SK-N-SH treated with all-trans-retinoic acid at 6 μM for 48 hours (cell line): Measurements from ENCODE around the gene LRRC28.

Experiments used
- ARNTL ChIP-seq: fragments of 450-650 bp; formaldehyde crosslinking; IDR thresholded peaks from 2 replicates; pipeline ENCODE4 v1.5.0; 2020; ENCODE audit warnings: low read depth, mild to moderate bottlenecking, moderate library complexity, borderline replicate concordance
- PPARA ChIP-seq: fragments of 250-450 bp; sonication (Bioruptor Pico); IDR thresholded peaks from 2 replicates; pipeline ENCODE4 v1.5.0; 2020; ENCODE audit warnings: mild to moderate bottlenecking, borderline replicate concordance
- RARB ChIP-seq: fragments of 250-450 bp; sonication (Bioruptor Pico); IDR thresholded peaks from 2 replicates; pipeline ENCODE4 v1.8.0; 2021; ENCODE audit warnings: mild to moderate bottlenecking, moderate library complexity
- TOX ChIP-seq: fragments of 250-450 bp; sonication (Bioruptor Pico); IDR thresholded peaks from 2 replicates; pipeline ENCODE4 v1.8.0; 2021; ENCODE audit warnings: mild to moderate bottlenecking, moderate library complexity, borderline replicate concordance
- ZFP30 ChIP-seq: fragments of 450-650 bp; formaldehyde crosslinking; IDR thresholded peaks from 2 replicates; pipeline ENCODE4 v1.5.0; 2022; ENCODE audit warnings: mild to moderate bottlenecking, moderate library complexity
- ZNF8 ChIP-seq: fragments of 450-650 bp; formaldehyde crosslinking; IDR thresholded peaks from 2 replicates; pipeline ENCODE4 v1.5.0; 2020; ENCODE audit warnings: mild to moderate bottlenecking, moderate library complexity
- TF ChIP-seq, protein P1 (sequence below): fragments of 250-450 bp; sonication (Bioruptor Pico); IDR thresholded peaks from 2 replicates; pipeline ENCODE4 v1.8.0; 2020; ENCODE audit warnings: mild to moderate bottlenecking, moderate library complexity, borderline replicate concordance
- TF ChIP-seq, protein P2 (sequence below): fragments of 250-450 bp; sonication (Bioruptor Pico); IDR thresholded peaks from 2 replicates; pipeline ENCODE4 v1.5.1; 2020; ENCODE audit warnings: low read depth, mild to moderate bottlenecking, moderate library complexity

DNA sequence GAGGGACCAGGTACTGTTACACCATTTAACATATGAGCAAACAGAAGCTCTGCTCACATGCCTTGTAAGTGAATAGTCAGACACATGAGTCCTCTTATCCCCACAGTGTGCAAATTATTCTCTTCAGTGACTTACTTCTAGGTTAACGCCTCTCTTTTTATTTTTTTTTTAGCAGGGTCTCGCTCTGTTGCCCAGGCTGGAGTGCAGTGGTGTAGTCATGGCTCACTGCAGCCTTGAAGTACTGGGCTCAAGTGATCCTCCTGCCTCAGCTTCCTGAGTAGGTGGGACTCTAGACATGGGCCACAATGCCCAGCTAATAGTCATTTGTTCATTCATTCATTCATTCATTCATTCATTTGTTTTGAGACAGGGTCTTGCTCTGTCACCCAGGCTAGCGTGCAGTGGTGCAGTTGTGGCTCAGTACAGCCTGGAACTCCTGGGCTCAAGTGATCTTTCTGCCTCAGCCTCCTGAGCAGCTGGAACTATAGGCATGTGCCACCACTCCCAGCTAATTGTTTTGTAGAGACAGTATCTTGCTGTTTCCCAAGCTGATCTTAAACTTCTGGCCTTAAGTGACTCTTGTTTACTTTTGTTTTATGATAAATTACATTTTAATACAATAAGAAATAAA, 94.7 kb downstream of the LRRC28 start:
- no peak for TF ChIP-seq ARNTL (CRISPR knock-in tag)
- TF ChIP-seq RARB (CRISPR knock-in tag) = no peak
- TF ChIP-seq, protein P1, sequence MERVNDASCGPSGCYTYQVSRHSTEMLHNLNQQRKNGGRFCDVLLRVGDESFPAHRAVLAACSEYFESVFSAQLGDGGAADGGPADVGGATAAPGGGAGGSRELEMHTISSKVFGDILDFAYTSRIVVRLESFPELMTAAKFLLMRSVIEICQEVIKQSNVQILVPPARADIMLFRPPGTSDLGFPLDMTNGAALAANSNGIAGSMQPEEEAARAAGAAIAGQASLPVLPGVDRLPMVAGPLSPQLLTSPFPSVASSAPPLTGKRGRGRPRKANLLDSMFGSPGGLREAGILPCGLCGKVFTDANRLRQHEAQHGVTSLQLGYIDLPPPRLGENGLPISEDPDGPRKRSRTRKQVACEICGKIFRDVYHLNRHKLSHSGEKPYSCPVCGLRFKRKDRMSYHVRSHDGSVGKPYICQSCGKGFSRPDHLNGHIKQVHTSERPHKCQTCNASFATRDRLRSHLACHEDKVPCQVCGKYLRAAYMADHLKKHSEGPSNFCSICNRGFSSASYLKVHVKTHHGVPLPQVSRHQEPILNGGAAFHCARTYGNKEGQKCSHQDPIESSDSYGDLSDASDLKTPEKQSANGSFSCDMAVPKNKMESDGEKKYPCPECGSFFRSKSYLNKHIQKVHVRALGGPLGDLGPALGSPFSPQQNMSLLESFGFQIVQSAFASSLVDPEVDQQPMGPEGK = no peak
- TF ChIP-seq, protein P2, sequence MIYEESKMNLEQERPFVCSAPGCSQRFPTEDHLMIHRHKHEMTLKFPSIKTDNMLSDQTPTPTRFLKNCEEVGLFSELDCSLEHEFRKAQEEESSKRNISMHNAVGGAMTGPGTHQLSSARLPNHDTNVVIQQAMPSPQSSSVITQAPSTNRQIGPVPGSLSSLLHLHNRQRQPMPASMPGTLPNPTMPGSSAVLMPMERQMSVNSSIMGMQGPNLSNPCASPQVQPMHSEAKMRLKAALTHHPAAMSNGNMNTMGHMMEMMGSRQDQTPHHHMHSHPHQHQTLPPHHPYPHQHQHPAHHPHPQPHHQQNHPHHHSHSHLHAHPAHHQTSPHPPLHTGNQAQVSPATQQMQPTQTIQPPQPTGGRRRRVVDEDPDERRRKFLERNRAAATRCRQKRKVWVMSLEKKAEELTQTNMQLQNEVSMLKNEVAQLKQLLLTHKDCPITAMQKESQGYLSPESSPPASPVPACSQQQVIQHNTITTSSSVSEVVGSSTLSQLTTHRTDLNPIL = no peak
- no peak for TF ChIP-seq TOX (CRISPR knock-in tag)
- TF ChIP-seq PPARA (CRISPR knock-in tag) = no peak
- TF ChIP-seq ZNF8 (CRISPR knock-in tag) = no peak
- no peak for TF ChIP-seq ZFP30 (CRISPR knock-in tag)
